HL-60/S4 treated with phorbol 12-myristate 13-acetate at 8.2 ng/mL for 4 days and 3 days (cell line): ENCODE data around the gene RDX.

Source experiments
- in situ Hi-C: fragments of 300-500 bp; cut with MboI; formaldehyde crosslinking; loops from 2 replicates; pipeline ENCODE4 v1.15.0; 2022; ENCODE audit warnings: low sequenced_read_pairs

The RDX gene

DNA sequence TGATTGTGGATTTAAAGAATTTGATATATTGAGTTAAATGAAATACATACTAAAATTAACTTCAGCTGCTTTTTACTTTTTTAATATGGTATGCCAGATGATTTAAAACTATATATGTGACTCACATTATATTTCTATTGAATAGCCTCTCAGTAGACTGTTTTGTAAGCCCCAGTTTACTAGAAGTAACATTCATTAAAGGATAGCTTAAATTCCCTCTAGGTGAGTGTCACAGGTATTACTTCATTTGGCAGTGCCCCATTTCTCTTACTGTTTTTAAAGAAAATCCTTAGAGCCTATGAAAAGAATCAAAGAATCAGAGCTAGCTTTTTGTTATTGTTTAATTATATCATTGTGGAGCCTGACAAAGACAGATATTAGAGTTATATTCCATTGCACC, 154.6 kb downstream of the RDX start:
- in situ Hi-C loops = no loop called here

DNA sequence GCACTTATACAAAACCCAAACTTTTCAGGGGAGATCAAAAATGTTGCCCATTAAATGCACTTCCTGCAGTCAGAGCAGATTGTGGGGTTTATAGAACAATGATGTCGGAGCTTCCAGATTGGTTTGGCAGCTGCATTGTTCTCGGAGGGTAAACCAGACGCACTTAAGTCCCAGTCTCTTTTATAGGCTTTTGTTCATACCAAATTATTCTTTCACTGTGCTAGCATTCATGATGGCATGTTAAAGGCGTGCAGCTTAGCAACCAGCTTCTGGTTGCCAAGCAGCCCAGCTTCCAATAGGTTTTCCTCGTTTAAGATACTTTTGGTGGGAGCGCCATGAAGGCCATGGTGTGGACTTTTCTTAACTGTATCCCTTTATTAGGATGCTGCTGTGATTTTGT, 162.3 kb downstream of the RDX start:
- in situ Hi-C loops = no loop called here

DNA sequence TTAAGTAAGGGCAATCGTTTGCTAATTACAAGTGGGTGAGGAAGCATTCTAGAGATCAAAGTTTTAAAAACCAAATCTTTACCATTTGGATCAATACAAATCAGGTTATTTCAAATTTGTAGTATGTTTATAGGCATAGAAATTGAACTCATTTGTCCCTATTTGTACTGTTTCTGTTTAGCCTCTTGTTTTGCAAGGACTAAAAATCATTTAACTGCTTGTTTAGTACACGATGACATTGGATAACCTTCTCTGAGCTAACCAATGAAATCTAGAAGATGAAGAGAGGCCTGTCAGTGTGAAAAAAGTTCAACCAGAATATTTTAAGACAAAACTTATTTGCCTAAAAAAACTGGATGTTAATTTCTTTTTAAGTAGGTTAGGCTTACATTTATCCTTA, 163.3 kb downstream of the RDX start:
- in situ Hi-C loops = no loop called here

DNA sequence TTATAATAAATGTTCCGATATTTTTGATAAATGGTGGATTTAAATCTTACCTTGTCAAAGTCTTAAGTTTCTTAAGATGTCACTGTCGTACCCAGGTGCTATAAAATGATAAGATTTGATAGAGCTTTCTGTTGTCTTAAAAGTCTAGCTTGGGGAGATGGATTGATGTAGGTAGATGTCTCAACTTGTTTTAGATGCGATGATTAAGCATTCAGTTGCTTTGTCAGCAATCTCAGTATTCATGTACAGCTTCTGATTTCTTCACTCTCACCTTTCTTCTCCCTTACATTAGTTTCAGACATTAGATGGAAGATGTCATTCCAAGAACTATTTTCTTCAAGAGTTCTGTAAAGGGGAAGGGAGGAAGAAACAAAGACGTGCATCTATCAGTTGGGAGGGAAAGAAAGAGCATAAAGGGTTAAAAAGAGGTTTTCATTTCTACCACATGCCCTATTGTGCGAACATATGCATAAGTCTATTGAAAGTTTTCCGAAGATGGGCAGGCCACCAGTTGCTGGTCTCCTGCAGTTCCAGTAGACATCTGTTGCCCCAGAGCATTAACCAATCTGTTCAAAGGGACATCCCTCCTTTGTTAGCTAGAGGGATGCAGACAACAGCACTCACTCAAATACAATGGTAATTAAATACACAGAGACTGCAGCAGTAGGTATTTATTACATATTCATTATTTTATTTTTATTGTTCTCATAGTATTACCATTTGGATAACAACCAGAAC, 164.9 kb downstream of the RDX start:
- in situ Hi-C loops = no loop called here

GRCh38 chr11:110130642-110131238, 165.7 kb downstream of the RDX start:
- in situ Hi-C loops = no loop called here

DNA sequence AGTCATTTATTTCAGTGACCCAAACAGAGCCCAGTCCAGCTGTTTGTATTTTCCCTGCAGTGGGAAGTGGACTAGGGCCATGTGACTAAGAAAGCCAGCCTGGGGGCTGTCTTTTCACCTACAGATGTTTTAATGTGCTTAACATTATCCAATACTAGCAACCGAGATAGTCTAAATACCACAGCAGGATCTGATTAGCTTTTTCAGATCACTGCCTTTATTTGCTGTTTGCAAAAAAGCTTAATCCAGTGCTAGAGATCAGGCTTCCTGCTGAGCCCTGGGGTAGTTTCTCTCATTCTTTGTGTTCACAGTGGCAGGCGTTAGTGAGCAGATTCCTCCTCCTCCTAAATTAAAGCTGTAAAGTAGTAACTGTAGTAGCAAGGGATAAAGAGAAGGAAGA, 168.3 kb downstream of the RDX start:
- in situ Hi-C loops = no loop called here

DNA sequence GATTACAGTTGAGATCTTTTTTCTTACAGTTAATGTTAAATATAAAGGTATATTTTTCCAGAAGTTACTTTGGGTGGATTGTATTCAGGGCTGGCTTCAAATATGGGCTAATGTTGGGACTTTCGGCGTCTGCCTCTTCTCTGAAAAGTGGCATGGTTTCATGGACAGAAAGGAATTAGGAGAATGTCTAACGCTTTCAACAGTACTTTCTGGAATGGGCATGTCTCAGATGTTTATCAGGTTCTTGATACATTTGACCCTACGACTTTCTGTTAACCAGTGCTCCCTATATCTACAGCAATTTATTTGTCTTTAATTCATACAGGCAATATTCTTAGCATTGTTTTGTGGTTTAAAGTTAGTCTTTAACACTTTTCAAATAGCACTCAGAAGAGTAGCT, 169.5 kb downstream of the RDX start:
- in situ Hi-C loops = no loop called here

DNA sequence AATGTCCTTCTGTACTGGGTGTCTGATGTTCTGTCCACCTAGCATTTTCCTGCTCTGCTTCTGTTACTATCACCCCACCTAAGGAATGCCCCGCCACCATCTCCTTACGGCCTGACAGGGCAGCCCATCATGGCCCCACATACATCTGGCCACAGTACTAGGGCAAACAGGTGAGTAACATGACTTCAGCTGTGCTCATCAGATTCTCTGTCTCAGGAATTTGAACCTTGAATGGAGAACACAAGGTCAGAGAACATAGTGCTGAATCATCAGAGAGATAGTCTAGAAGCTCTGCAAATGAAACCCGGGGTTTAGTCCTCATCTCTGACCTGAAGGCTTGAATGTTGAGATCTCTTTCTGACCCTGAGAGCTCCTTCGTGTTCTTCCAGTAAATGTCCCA, 170.8 kb downstream of the RDX start:
- in situ Hi-C loops = no loop called here
